Measurements from ENCODE around the gene TAF1A. TPM values are rescaled to one million over a fixed set of nuclear protein-coding genes. Genes with fewer than 3 reads are reported as not detected.

Gene TAF1A
- total and polyA plus RNA-seq, 10 donors, result 4.0 to 14.9 (median 10.8) TPM

Other genes starting within 250 kb of the TAF1A start
- 1 to 10 TPM in 1 of 7 donors, under 1 TPM in 2, not detected in 4; 0.13 to 1.1 (median 0.54) TPM for gene HHIPL2, start 41.8 kb downstream of the TAF1A start, total RNA-seq
- gene HHIPL2, start 41.8 kb downstream of the TAF1A start, polyA plus RNA-seq, result under 1 TPM; 0.10 to 0.93 (median 0.18) TPM
- gene MIA3, start 28.2 kb upstream of the TAF1A start, total RNA-seq, result 10 to 100 TPM; 41.6 to 68.8 (median 56.5) TPM
- 10 to 100 TPM; 25.4 to 31.8 (median 26.0) TPM for gene MIA3, start 28.2 kb upstream of the TAF1A start, polyA plus RNA-seq
- 10 to 100 TPM; 42.7 to 57.8 (median 53.0) TPM for gene AIDA, start 122.6 kb upstream of the TAF1A start, total RNA-seq
- gene AIDA, start 122.6 kb upstream of the TAF1A start, polyA plus RNA-seq, result 10 to 100 TPM; 33.0 to 50.3 (median 39.8) TPM
- 10 to 100 TPM; 35.5 to 76.6 (median 57.5) TPM for gene BROX, start 122.6 kb upstream of the TAF1A start, total RNA-seq
- 10 to 100 TPM; 18.5 to 24.6 (median 20.6) TPM for gene BROX, start 122.6 kb upstream of the TAF1A start, polyA plus RNA-seq
- 10 to 100 TPM in 2 of 7 donors, 1 to 10 TPM in 4, under 1 TPM in 1; 0.91 to 19.1 (median 7.0) TPM for gene FAM177B, start 147.3 kb upstream of the TAF1A start, total RNA-seq
- 10 to 100 TPM in 1 of 3 donors, 1 to 10 TPM in 2; 5.5 to 11.3 (median 6.6) TPM for gene FAM177B, start 147.3 kb upstream of the TAF1A start, polyA plus RNA-seq
- gene DISP1, start 225.1 kb upstream of the TAF1A start, total RNA-seq, result 10 to 100 TPM in 3 of 7 donors, 1 to 10 TPM in 4; 4.4 to 14.3 (median 8.3) TPM
- 1 to 10 TPM; 1.5 to 1.9 (median 1.8) TPM for gene DISP1, start 225.1 kb upstream of the TAF1A start, polyA plus RNA-seq